Stimulated activated CD8-positive, alpha-beta memory T cell treated with anti-CD3 and anti-CD28 coated beads, Interleukin-7, amount 100 ng/mL, for 1 hour (primary cell): ENCODE results near the gene GNG12.

Experiments used
- DNase-seq, 2 donors: peaks; one replicate each; pipeline ENCODE4 v3.0.0-alpha.2; 2020; ENCODE audit warnings: low read depth in 2 of 2

The GNG12 gene

GRCh38 chr1:67832737-67833601 lies at the start of gene GNG12:
Gene GNG12, minus strand, starts transcription at chr1:67833467. Its CDS starts 125,781 bp downstream, at chr1:67707686.
- no peak for DNase-seq

- DNase-seq = no peak
These were observed 49.1 kb upstream of the GNG12 start for GRCh38 chr1:67882196-67882958.

DNA sequence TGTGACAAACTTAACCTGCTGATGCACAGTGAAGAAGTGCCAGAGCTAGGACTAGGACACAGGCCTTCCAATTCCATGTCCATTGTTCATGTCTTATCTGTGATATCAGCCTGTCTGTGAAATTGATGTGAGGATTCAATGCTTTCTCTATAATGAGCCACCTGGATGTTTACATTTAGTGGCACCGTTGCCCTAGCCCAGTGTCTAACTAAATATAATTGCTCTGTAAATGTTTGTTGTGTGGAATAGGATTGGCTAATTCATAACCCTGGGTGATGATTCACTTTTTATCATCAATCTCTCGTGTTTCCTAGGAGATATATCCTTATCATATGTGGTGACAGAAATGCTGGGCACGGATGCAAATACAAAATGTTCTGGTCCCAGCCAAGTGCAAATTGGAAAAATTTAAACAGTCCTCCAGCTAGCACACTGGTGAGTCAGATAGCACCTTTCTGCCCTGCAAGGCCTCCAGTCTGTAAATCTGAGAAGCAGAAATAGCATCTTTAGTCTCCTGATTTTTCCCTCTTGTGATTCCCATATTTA lies 46.9 kb upstream of the GNG12 start:
- DNase-seq = no peak

GRCh38 chr1:67879485-67879884 lies 46.2 kb upstream of the GNG12 start:
- no peak for DNase-seq

GRCh38 chr1:67874501-67875111 lies 41.3 kb upstream of the GNG12 start:
- no peak for DNase-seq

- DNase-seq = no peak
These were observed 36.0 kb upstream of the GNG12 start for GRCh38 chr1:67869233-67869632.

DNA sequence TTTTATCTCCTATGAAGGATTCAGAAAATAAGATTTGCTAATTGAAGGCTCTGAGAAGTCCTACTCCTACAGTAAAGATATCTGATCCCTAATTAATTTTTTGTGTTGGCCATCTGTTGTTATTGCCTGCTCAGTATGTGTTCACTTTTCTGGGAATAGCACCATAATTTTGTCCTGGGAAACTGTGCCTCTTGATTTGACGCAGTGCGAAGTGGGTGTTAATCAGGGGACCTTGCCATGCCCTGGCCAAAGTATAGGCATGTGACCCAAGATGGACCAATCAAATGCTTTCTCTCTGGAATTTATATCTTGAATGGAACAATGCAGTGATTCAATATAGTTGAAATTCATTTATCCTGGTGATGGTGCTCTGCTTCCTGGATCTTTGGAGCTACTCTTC lies 30.4 kb upstream of the GNG12 start:
- DNase-seq = no peak

DNA sequence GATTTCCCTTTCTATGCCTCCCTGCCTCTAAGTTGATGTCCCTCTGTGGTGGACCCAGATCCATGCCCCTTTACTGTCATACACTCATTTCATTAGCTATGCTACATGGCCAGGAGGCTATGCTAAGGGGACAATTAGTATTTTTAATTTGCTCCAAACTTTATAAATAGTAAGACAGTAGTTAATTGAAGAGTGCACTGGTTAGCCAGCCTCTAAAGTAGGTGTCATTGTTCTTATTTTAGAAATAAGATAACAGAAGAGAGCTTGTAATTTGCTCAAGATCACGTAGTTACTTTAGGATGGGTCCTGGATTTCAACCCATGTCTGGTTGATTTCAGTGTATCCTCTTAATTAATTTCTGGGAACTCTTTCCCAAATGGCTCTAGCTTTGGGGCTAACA lies 29.4 kb upstream of the GNG12 start:
- no peak for DNase-seq

- no peak for DNase-seq
These were observed 28.7 kb upstream of the GNG12 start for GRCh38 chr1:67861856-67862516.

- DNase-seq = no peak
These were observed 27.5 kb upstream of the GNG12 start for GRCh38 chr1:67860776-67861175.

- DNase-seq = no peak
These were observed 23.7 kb upstream of the GNG12 start for GRCh38 chr1:67856921-67857320.

- DNase-seq = no peak
These were observed 22.7 kb upstream of the GNG12 start for GRCh38 chr1:67855961-67856360.

DNA sequence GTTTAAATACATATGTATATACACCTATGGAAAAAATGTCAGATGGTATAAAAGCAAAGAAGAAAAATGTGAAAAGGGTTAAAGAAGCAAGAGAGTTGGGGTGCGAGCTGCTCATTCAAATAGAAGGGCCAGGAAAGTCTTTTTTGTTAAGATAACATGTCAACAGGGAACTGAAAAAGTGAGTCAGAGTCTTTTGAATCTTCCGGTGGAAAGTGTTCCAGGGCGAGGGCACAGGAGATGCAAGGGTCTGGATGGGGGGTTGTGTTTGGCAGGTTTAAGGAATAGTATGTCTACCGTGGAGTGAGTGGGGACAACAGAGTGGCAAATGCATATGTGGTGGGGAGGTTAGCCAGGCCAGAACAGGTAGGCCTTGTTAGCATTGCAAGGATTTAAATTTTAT lies 22.2 kb upstream of the GNG12 start:
- DNase-seq = no peak

DNA sequence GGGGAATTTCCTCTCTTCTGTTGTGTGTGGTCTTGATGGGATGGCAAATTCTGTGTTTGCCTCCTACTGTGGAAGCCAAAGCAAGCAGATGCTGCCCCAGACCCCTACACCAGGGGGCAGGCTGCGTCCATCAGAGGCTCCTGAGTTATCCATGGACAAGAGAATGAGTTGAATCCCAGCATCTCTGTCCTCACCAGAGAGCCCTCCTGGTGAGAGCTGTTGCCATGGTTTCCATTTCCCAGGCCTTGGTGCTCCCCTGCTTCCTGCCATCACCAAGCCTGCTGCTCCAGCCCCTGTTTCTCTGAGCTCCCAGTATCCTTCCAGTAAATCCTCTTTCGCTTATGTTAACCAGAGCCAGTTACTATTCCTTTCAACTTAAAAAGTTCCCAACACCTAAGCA lies 20.4 kb upstream of the GNG12 start:
- DNase-seq = no peak

- no peak for DNase-seq
These were observed 18.5 kb upstream of the GNG12 start for GRCh38 chr1:67851800-67852199.

DNA sequence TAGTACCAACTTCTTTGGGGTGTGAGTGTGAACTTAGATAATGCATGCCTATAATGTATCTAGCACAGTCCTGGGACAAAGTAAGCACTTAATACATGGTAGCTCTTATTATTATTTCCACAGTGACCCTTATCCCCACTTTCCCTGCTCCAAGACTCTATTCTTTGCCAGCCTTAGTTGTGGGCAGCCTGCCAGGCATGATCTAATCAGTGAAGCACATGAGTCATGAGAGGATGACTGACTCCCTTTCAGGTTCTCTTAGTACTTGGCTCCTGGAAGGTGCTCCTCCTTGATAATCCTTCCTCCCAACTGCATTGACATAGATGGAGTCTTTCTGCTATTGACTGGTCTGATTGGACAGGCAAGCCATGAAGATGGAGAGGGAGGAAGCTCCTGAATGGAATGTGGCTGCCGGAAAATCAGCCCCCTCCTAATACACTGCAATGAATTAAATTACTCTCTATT lies 17.4 kb upstream of the GNG12 start:
- no peak for DNase-seq

DNA sequence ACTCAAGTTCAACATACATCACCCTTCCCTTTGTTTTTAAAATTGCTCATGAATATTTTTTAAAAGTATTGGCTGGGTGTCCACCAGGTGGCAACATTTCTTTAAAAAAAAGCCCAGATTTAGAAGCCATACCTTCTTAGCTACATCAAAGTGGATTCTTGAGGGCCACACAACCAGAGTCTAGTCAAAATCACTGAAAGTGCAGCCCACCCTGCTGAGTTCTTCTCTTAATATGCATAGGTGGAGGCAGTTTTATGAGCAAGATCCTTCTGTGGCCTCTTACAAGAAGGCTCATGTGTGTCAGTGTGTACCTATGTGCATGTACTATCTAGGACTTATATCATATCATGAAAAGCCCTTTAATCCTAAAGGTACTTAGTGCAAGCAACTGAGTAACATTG lies 16.9 kb upstream of the GNG12 start:
- DNase-seq = no peak

GRCh38 chr1:67847466-67847865 lies 14.2 kb upstream of the GNG12 start:
- no peak for DNase-seq

- no peak for DNase-seq
These were observed 13.3 kb upstream of the GNG12 start for GRCh38 chr1:67846538-67846937.

GRCh38 chr1:67844988-67845387 lies 11.7 kb upstream of the GNG12 start:
- no peak for DNase-seq

DNA sequence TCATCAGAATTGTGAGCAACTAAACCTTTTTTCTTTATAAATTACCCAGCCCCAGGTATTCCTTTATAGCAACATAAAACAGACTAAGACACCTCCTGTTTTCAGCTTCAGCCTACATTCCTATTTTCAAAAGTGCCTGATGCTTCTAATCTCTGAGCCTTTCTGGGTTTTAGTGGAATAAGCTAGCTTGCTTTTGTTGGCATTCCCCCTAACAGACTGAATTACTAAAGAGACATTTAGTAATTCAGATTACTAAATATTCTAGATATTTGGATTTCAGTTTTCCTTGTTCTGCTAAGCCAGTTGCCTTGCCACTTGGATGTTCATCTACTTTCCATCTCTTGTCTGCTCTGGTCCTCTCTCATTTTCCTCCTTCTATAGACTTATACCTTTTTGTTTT lies 10.5 kb upstream of the GNG12 start:
- DNase-seq = no peak

- no peak for DNase-seq
These were observed 10.1 kb upstream of the GNG12 start for GRCh38 chr1:67843331-67843730.
